HEK293 (cell line): ENCODE measurements around the gene TRMT6.

ENCODE experiments used
- CTCF ChIA-PET: fragments of 350-600 bp; formaldehyde crosslinking; extraction: SDS; loops from one replicate; lab custom pipeline; 2021; ENCODE audit warnings: antibody characterized with exemption; lab: Yijun Ruan, JAX
- POLR2A ChIA-PET: fragments of 300-600 bp; formaldehyde crosslinking; extraction: SDS; loops from one replicate; lab custom pipeline; 2020; ENCODE audit warnings: antibody characterized with exemption, inconsistent platforms; lab: Yijun Ruan, JAX
- H3K27ac ChIP-seq: fragments of 200-500 bp; sonication (Bioruptor generic); 2 replicates; pipeline ENCODE4 v1.5.1; 2014; ENCODE audit warnings: low read depth, low read length, control low read depth, inconsistent platforms; ENCODE audit errors: extremely low read depth
- H3K36me3 ChIP-seq, 2 experiments: fragments of 200-500 bp in 1 of 2; sonication (Bioruptor generic) in 1 of 2; 1 replicate in 1 of 2; 2 replicates in 1 of 2; pipeline ENCODE4 v1.5.1; 2014 to 2017; ENCODE audit warnings: inconsistent platforms in 2 of 2, low read length in 2 of 2; ENCODE audit not compliant: control insufficient read depth in 2 of 2, insufficient read depth in 1 of 2
- H3K4me1 ChIP-seq: fragments of 200-500 bp; sonication (Bioruptor generic); 2 replicates; pipeline ENCODE4 v1.5.1; 2014; ENCODE audit warnings: mild to moderate bottlenecking, low read length, inconsistent platforms; ENCODE audit not compliant: control insufficient read depth, insufficient read depth
- H3K4me3 ChIP-seq: 2 replicates; pipeline ENCODE4 v1.5.1; 2011; ENCODE audit warnings: low read depth, mild to moderate bottlenecking, control low read depth, low read length, moderate library complexity
- H3K9me3 ChIP-seq: fragments of 200-500 bp; sonication (Bioruptor generic); 2 replicates; pipeline ENCODE4 v1.5.1; 2014; ENCODE audit warnings: low read depth, low read length, inconsistent platforms; ENCODE audit not compliant: control insufficient read depth, insufficient read depth
- CTCF ChIP-seq: fragments of 450-650 bp; formaldehyde crosslinking; IDR thresholded peaks from 2 replicates; pipeline ENCODE4 v1.5.1; 2016; ENCODE audit warnings: missing biosample characterization, missing genetic modification characterization
- GLIS2 ChIP-seq: fragments of 450-650 bp; formaldehyde crosslinking; IDR thresholded peaks from 2 replicates; pipeline ENCODE4 v1.5.1; 2016; ENCODE audit warnings: missing biosample characterization, missing genetic modification characterization
- MZF1 ChIP-seq: fragments of 450-650 bp; formaldehyde crosslinking; IDR thresholded peaks from 2 replicates; pipeline ENCODE4 v1.5.1; 2017; ENCODE audit warnings: missing biosample characterization, missing genetic modification characterization, borderline replicate concordance
- ZBTB1 ChIP-seq: fragments of 450-650 bp; formaldehyde crosslinking; IDR thresholded peaks from 2 replicates; pipeline ENCODE4 v1.5.1; 2016; ENCODE audit warnings: missing biosample characterization, missing genetic modification characterization
- ZNF155 ChIP-seq: fragments of 450-650 bp; formaldehyde crosslinking; IDR thresholded peaks from 2 replicates; pipeline ENCODE4 v1.5.1; 2016; ENCODE audit warnings: missing biosample characterization, missing genetic modification characterization
- ZNF449 ChIP-seq: fragments of 450-650 bp; formaldehyde crosslinking; IDR thresholded peaks from 2 replicates; pipeline ENCODE4 v1.5.1; 2017; ENCODE audit warnings: missing biosample characterization, mild to moderate bottlenecking, missing genetic modification characterization, moderate library complexity
- ZNF530 ChIP-seq: fragments of 450-650 bp; formaldehyde crosslinking; IDR thresholded peaks from 2 replicates; pipeline ENCODE4 v1.5.1; 2016; ENCODE audit warnings: low read depth, missing biosample characterization, missing genetic modification characterization
- ZNF549 ChIP-seq: fragments of 450-650 bp; IDR thresholded peaks from 2 replicates; pipeline ENCODE4 v1.5.1; 2018; ENCODE audit warnings: missing biosample characterization, missing genetic modification characterization, mild to moderate bottlenecking, inconsistent platforms, moderate library complexity
- ZNF558 ChIP-seq: fragments of 450-650 bp; formaldehyde crosslinking; IDR thresholded peaks from 2 replicates; pipeline ENCODE4 v1.5.1; 2016; ENCODE audit warnings: missing biosample characterization, missing genetic modification characterization
- ZNF654 ChIP-seq: fragments of 450-650 bp; formaldehyde crosslinking; IDR thresholded peaks from 2 replicates; pipeline ENCODE4 v1.5.1; 2016; ENCODE audit warnings: low read depth, missing biosample characterization, missing genetic modification characterization
- ZNF768 ChIP-seq: fragments of 450-650 bp; formaldehyde crosslinking; IDR thresholded peaks from 2 replicates; pipeline ENCODE4 v1.5.1; 2018; ENCODE audit warnings: missing biosample characterization, mild to moderate bottlenecking, missing genetic modification characterization
- TF ChIP-seq, protein P1 (sequence below): fragments of 450-650 bp; formaldehyde crosslinking; IDR thresholded peaks from 2 replicates; pipeline ENCODE4 v1.5.1; 2017; ENCODE audit warnings: missing biosample characterization, missing genetic modification characterization
- TF ChIP-seq, protein P2 (sequence below): fragments of 450-650 bp; formaldehyde crosslinking; IDR thresholded peaks from 2 replicates; pipeline ENCODE4 v1.5.1; 2016; ENCODE audit warnings: missing biosample characterization, missing genetic modification characterization

TRMT6 gene

DNA sequence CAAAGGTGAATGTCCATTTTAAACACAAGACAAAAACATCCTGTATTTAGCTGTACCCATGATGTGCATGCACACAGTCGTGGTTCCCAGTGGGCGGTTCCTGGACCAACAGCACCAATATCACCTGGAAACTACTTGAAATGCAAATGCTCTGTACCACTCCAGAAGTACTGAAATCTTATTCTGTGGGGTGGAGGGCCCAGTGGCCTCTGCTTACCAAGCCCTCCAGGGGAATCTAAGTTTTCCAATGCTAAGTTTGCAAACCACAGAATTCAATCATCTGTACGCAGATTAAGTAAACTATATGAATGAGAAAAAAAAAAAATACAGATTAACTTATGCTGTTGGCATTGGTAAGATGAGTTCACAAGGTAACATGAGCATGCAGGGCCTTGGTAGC is 14.1 kb downstream of the TRMT6 start:
- Histone ChIP-seq H3K4me1 (no peaks in the 10 kb centered on the region), H3K36me3 (peaks cover 13 to 32% of the 10 kb centered on the region in 2 experiments; a peak in 2 of 3 replicates), H3K4me3 (no peak overlapping the region)
- CTCF ChIA-PET: interaction anchor here (0.6 to 1.3 kb wide), 3 partner anchors 13 to 378 kb away, joined by 3 to 5 read pairs (median 3); no protein-coding TSS in a partner anchor
- TF ChIP-seq, protein P1, sequence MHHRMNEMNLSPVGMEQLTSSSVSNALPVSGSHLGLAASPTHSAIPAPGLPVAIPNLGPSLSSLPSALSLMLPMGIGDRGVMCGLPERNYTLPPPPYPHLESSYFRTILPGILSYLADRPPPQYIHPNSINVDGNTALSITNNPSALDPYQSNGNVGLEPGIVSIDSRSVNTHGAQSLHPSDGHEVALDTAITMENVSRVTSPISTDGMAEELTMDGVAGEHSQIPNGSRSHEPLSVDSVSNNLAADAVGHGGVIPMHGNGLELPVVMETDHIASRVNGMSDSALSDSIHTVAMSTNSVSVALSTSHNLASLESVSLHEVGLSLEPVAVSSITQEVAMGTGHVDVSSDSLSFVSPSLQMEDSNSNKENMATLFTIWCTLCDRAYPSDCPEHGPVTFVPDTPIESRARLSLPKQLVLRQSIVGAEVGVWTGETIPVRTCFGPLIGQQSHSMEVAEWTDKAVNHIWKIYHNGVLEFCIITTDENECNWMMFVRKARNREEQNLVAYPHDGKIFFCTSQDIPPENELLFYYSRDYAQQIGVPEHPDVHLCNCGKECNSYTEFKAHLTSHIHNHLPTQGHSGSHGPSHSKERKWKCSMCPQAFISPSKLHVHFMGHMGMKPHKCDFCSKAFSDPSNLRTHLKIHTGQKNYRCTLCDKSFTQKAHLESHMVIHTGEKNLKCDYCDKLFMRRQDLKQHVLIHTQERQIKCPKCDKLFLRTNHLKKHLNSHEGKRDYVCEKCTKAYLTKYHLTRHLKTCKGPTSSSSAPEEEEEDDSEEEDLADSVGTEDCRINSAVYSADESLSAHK (tag by site-specific recombination): no peak
- no peak for TF ChIP-seq ZNF549 (tag by site-specific recombination)
- no peak for TF ChIP-seq ZNF449 (tag by site-specific recombination)
- TF ChIP-seq GLIS2 (tag by site-specific recombination): no peak
- TF ChIP-seq, protein P2, sequence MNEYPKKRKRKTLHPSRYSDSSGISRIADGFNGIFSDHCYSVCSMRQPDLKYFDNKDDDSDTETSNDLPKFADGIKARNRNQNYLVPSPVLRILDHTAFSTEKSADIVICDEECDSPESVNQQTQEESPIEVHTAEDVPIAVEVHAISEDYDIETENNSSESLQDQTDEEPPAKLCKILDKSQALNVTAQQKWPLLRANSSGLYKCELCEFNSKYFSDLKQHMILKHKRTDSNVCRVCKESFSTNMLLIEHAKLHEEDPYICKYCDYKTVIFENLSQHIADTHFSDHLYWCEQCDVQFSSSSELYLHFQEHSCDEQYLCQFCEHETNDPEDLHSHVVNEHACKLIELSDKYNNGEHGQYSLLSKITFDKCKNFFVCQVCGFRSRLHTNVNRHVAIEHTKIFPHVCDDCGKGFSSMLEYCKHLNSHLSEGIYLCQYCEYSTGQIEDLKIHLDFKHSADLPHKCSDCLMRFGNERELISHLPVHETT (tag by site-specific recombination): no peak
- TF ChIP-seq ZNF768 (tag by site-specific recombination): no peak
- TF ChIP-seq MZF1: no peak
- TF ChIP-seq, all 188 proteins: peak for 0
- Histone ChIP-seq H3K9me3 (no peaks in the 10 kb centered on the region), H3K27ac (no peak overlapping the region)
- POLR2A ChIA-PET: no interaction called here

DNA sequence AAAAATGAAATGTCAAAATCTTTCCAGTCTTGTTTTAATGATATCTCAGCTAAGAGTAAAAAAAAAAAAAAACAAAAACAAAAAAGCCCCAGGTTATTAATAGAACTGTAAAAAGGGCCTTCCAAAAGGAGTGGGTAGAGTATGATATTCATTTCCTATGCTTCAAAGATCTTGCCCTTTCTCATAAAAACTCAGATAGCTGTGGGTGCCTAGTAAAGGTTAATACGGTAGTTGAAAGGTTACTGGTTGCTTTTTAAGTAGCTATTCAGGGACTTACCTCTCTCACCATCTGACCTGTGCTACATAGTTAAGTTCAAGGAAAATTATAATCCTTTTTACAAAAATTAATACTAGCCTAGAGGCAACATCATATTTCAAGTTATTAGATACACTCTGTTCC is 14.9 kb downstream of the TRMT6 start:
- CTCF ChIA-PET: interaction anchor here (0.7 to 4.4 kb wide), 4 partner anchors 112 to 406 kb away, joined by 3 to 15 read pairs (median 9); no protein-coding TSS in a partner anchor

GRCh38 chr20:5933802-5934436 is 16.4 kb downstream of the TRMT6 start:
- no peaks in the 10 kb centered on the region for H3K4me1 ChIP-seq
- H3K36me3 ChIP-seq: peaks cover 3 to 12% of the 10 kb centered on the region in 2 experiments; a peak in 2 of 3 replicates
- no peak for TF ChIP-seq ZNF530 (tag by site-specific recombination)
- peak; percentile 44 for TF ChIP-seq ZNF654 (tag by site-specific recombination)
- 0 out of 2 replicates have a peak, but pooled peaks have one; percentile 13 for TF ChIP-seq CTCF
- H3K4me3 ChIP-seq: no peak overlapping the region
- no peaks in the 10 kb centered on the region for H3K9me3 ChIP-seq
- H3K27ac ChIP-seq: no peak overlapping the region
- POLR2A ChIA-PET: no interaction called here
- CTCF ChIA-PET: interaction anchor here (0.6 to 4.4 kb wide), 4 partner anchors 27 to 405 kb away, joined by 3 to 15 read pairs (median 8); no protein-coding TSS in a partner anchor

More for the DNA sequence above, 14.9 kb downstream of the TRMT6 start:
- Histone ChIP-seq H3K4me1 (no peaks in the 10 kb centered on the region), H3K36me3 (peaks cover 7 to 24% of the 10 kb centered on the region in 2 experiments; a peak in 2 of 3 replicates), H3K4me3 (no peak overlapping the region), H3K27ac (no peak overlapping the region), H3K9me3 (no peaks in the 10 kb centered on the region)
- POLR2A ChIA-PET: no interaction called here
- TF ChIP-seq ZNF558 (tag by site-specific recombination): no peak
- TF ChIP-seq ZBTB1 (tag by site-specific recombination): no peak
- TF ChIP-seq, protein P1 (tag by site-specific recombination): no peak
- no peak for TF ChIP-seq ZNF155 (tag by site-specific recombination)
